GM21390 (cell line): ENCODE data around the gene APOLD1.
A peak's percentile ranks its signal among the peaks of the same experiment; 100 is the strongest.
"Not testable (repeated sequence)": the region's sequence is repeated elsewhere in the genome, so short reads cannot be mapped to it uniquely, and the experiment has no call there.

ENCODE experiments used
- ATAC-seq: cut with Tn5 transposase; IDR thresholded peaks from one replicate; pipeline ENCODE4 v1.9.1; 2021; ENCODE audit not compliant: unreplicated experiment

Gene APOLD1

GRCh38 chr12:12807517-12807903 lies 22.1 kb downstream of the APOLD1 start:
- ATAC-seq, result not testable (repeated sequence)

GRCh38 chr12:12807970-12808702 lies 22.7 kb downstream of the APOLD1 start:
- ATAC-seq, result peak; percentile 66

GRCh38 chr12:12810553-12811021 lies 25.1 kb downstream of the APOLD1 start:
- ATAC-seq, result no peak

GRCh38 chr12:12811343-12811742 lies 25.9 kb downstream of the APOLD1 start:
- no peak for ATAC-seq

GRCh38 chr12:12812174-12812573 lies 26.7 kb downstream of the APOLD1 start:
- no peak for ATAC-seq

GRCh38 chr12:12812618-12813119 lies 27.2 kb downstream of the APOLD1 start:
- ATAC-seq, result no peak

GRCh38 chr12:12813120-12814101 lies 28.0 kb downstream of the APOLD1 start, which contains the start of gene DDX47:
Gene DDX47 (plus strand): TSS chr12:12813346. CDS start chr12:12813368, 22 bp downstream.
- peak; percentile 83 for ATAC-seq

- ATAC-seq, result no peak
These were observed 32.2 kb downstream of the APOLD1 start for GRCh38 chr12:12817616-12818015.

- no peak for ATAC-seq
These were observed 33.2 kb downstream of the APOLD1 start for GRCh38 chr12:12818701-12819100.

GRCh38 chr12:12819221-12819620 lies 33.8 kb downstream of the APOLD1 start:
- no peak for ATAC-seq

GRCh38 chr12:12819752-12820311 lies 34.4 kb downstream of the APOLD1 start:
- no peak for ATAC-seq

- not testable (repeated sequence) for ATAC-seq
These were observed 34.9 kb downstream of the APOLD1 start for GRCh38 chr12:12820376-12820775.

- ATAC-seq, result peak; percentile 76
These were observed 36.5 kb downstream of the APOLD1 start for GRCh38 chr12:12821975-12822374.

- ATAC-seq, result no peak
These were observed 37.4 kb downstream of the APOLD1 start for GRCh38 chr12:12822886-12823285.

- no peak for ATAC-seq
These were observed 37.8 kb downstream of the APOLD1 start for GRCh38 chr12:12823300-12823699.

GRCh38 chr12:12823811-12824210 lies 38.4 kb downstream of the APOLD1 start:
- ATAC-seq, result no peak

- ATAC-seq, result no peak
These were observed 50.1 kb downstream of the APOLD1 start for GRCh38 chr12:12835378-12836146.

GRCh38 chr12:12836571-12836970 lies 51.1 kb downstream of the APOLD1 start:
- no peak for ATAC-seq

- peak; percentile 71 for ATAC-seq
These were observed 51.8 kb downstream of the APOLD1 start for GRCh38 chr12:12837025-12837812.

GRCh38 chr12:12837813-12838153 lies 52.3 kb downstream of the APOLD1 start:
- ATAC-seq, result no peak
